Measurements from ENCODE around the gene MGRN1. TPM values are rescaled to one million over a fixed set of nuclear protein-coding genes. Genes with fewer than 3 reads are reported as not detected.

The MGRN1 gene
- total RNA-seq, 1 donor from 2014 or later = 91.5 TPM

DNA sequence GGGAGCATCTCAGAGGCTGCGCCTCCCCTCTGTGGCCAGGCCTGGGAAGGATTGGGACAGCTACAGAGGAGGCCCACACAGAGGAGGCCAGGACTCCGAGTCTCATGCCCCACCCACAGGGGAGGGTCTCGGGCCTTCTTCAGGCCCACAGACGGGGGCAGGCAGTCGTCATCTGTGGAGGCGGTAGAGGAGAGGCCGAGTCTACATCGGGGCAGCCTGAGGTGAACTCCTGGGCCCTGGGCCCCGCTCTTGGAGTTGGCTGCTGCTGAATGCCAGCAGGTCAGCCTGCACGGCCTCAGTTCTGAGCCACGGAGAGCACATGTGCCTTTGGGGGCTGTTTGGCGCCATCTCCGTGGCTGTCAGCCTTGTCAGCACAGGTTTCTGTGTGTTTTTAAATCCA is 60.7 kb downstream of the MGRN1 start:
- Mint-ChIP-seq H3K4me3 (ENCODE audit: unreplicated experiment) (no peak overlapping the region), H3K27me3 (ENCODE audit: low read depth, unreplicated experiment) (no peaks in the 10 kb centered on the region), H3K27ac (ENCODE audit: unreplicated experiment) (no peak overlapping the region), H3K4me1 (ENCODE audit: low read depth, unreplicated experiment) (no peaks in the 10 kb centered on the region), H3K9me3 (ENCODE audit: unreplicated experiment) (no peaks in the 10 kb centered on the region), H3K36me3 (ENCODE audit: low read depth, unreplicated experiment) (peaks cover 5% of the 10 kb centered on the region)
- Histone ChIP-seq H3K36me3 (ENCODE audit: insufficient read depth, low read length) (no peaks in the 10 kb centered on the region), H3K9ac (ENCODE audit: low read length) (no peak overlapping the region), H2AFZ (ENCODE audit: low read depth, low read length) (no peak overlapping the region), H3K27ac (ENCODE audit: low read depth, low read length) (no peak overlapping the region), H3K79me2 (ENCODE audit: insufficient read depth, low read length) (no peaks in the 10 kb centered on the region), H3K27me3 (ENCODE audit: insufficient read depth, low read length) (no peaks in the 10 kb centered on the region), H3K9me3 (ENCODE audit: insufficient read depth, low read depth, low read length) (no peaks in the 10 kb centered on the region), H3K4me3 (ENCODE audit: insufficient read depth, low read depth, low read length) (no peak overlapping the region), H3K4me1 (ENCODE audit: insufficient read depth, low read length) (no peaks in the 10 kb centered on the region), H3K4me2 (ENCODE audit: low read length) (no peak overlapping the region), H4K20me1 (ENCODE audit: insufficient read depth, low read length) (peaks cover 30% of the 10 kb centered on the region)
- no peak for DNase-seq (ENCODE audit: low read depth)
- no peak for FAIRE-seq
- TF ChIP-seq CTCF (IDR thresholded peaks at IDR 0.05; ENCODE audit: insufficient read depth, low read depth, low read length) = no peak
- TF ChIP-seq EZH2 (IDR thresholded peaks at IDR 0.05; ENCODE audit: insufficient read depth, low read length) = no peak

GRCh38 chr16:4685776-4686496 is 61.3 kb downstream of the MGRN1 start:
- Histone ChIP-seq H3K4me1 (ENCODE audit: insufficient read depth, low read length) (no peaks in the 10 kb centered on the region), H3K9me3 (ENCODE audit: insufficient read depth, low read depth, low read length) (no peaks in the 10 kb centered on the region), H3K27me3 (ENCODE audit: insufficient read depth, low read length) (no peaks in the 10 kb centered on the region), H4K20me1 (ENCODE audit: insufficient read depth, low read length) (peaks cover 30% of the 10 kb centered on the region), H3K36me3 (ENCODE audit: insufficient read depth, low read length) (no peaks in the 10 kb centered on the region), H3K9ac (ENCODE audit: low read length) (no peak overlapping the region), H3K79me2 (ENCODE audit: insufficient read depth, low read length) (no peaks in the 10 kb centered on the region), H3K4me2 (ENCODE audit: low read length) (no peak overlapping the region), H3K27ac (ENCODE audit: low read depth, low read length) (no peak overlapping the region), H3K4me3 (ENCODE audit: insufficient read depth, low read depth, low read length) (no peak overlapping the region), H2AFZ (ENCODE audit: low read depth, low read length) (no peak overlapping the region)
- H3K4me3 Mint-ChIP-seq (ENCODE audit: unreplicated experiment) = no peak overlapping the region
- H3K9me3 Mint-ChIP-seq (ENCODE audit: unreplicated experiment) = no peaks in the 10 kb centered on the region
- no peak overlapping the region for H3K27ac Mint-ChIP-seq (ENCODE audit: unreplicated experiment)
- FAIRE-seq (no peak), DNase-seq (ENCODE audit: low read depth) (no peak)
- H3K36me3 Mint-ChIP-seq (ENCODE audit: low read depth, unreplicated experiment) = peaks cover 5% of the 10 kb centered on the region
- H3K27me3 Mint-ChIP-seq (ENCODE audit: low read depth, unreplicated experiment) = no peaks in the 10 kb centered on the region
- no peak for TF ChIP-seq CTCF (IDR thresholded peaks at IDR 0.05; ENCODE audit: insufficient read depth, low read depth, low read length)
- TF ChIP-seq EZH2 (IDR thresholded peaks at IDR 0.05; ENCODE audit: insufficient read depth, low read length) = no peak
- H3K4me1 Mint-ChIP-seq (ENCODE audit: low read depth, unreplicated experiment) = no peaks in the 10 kb centered on the region

- Mint-ChIP-seq H3K4me1 (ENCODE audit: low read depth, unreplicated experiment) (no peaks in the 10 kb centered on the region), H3K36me3 (ENCODE audit: low read depth, unreplicated experiment) (peaks cover 5% of the 10 kb centered on the region), H3K9me3 (ENCODE audit: unreplicated experiment) (no peaks in the 10 kb centered on the region), H3K27ac (ENCODE audit: unreplicated experiment) (peak overlapping the region; percentile 47), H3K27me3 (ENCODE audit: low read depth, unreplicated experiment) (no peaks in the 10 kb centered on the region), H3K4me3 (ENCODE audit: unreplicated experiment) (no peak overlapping the region)
- no peak overlapping the region for H3K4me2 ChIP-seq (ENCODE audit: low read length)
- peaks cover 23% of the 10 kb centered on the region for H4K20me1 ChIP-seq (ENCODE audit: insufficient read depth, low read length)
- no peaks in the 10 kb centered on the region for H3K36me3 ChIP-seq (ENCODE audit: insufficient read depth, low read length)
- H3K9ac ChIP-seq (ENCODE audit: low read length) = no peak overlapping the region
- H3K9me3 ChIP-seq (ENCODE audit: insufficient read depth, low read depth, low read length) = no peaks in the 10 kb centered on the region
- H3K27ac ChIP-seq (ENCODE audit: low read depth, low read length) = no peak overlapping the region
- H3K79me2 ChIP-seq (ENCODE audit: insufficient read depth, low read length) = no peaks in the 10 kb centered on the region
- TF ChIP-seq CTCF (IDR thresholded peaks at IDR 0.05; ENCODE audit: insufficient read depth, low read depth, low read length) = no peak
- TF ChIP-seq EZH2 (IDR thresholded peaks at IDR 0.05; ENCODE audit: insufficient read depth, low read length) = no peak
- DNase-seq (ENCODE audit: low read depth) = no peak
- no peaks in the 10 kb centered on the region for H3K4me1 ChIP-seq (ENCODE audit: insufficient read depth, low read length)
- no peak overlapping the region for H3K4me3 ChIP-seq (ENCODE audit: insufficient read depth, low read depth, low read length)
- no peak for FAIRE-seq
- H2AFZ ChIP-seq (ENCODE audit: low read depth, low read length) = no peak overlapping the region
- H3K27me3 ChIP-seq (ENCODE audit: insufficient read depth, low read length) = no peaks in the 10 kb centered on the region
These were observed 62.0 kb downstream of the MGRN1 start for GRCh38 chr16:4686497-4687210.

All from astrocyte (in vitro differentiated cells and primary cell).